Activated T-cell treated with anti-CD3 and anti-CD28 coated beads, Interleukin-2, amount 50 U/mL, for 1 hour (primary cell): ENCODE measurements around the gene GRIN2A.

Experiments used
- DNase-seq: peaks from one replicate; pipeline ENCODE4 v3.0.0-alpha.2; 2020

Gene GRIN2A

GRCh38 chr16:10181196-10182162 lies 749 bp downstream of the GRIN2A start:
- DNase-seq = peak; percentile 26

GRCh38 chr16:10180771-10181163 lies 1.5 kb downstream of the GRIN2A start:
- DNase-seq = no peak

- DNase-seq = no peak
Observed at GRCh38 chr16:10180042-10180770, 2.0 kb downstream of the GRIN2A start.

GRCh38 chr16:10178526-10178925 lies 3.7 kb downstream of the GRIN2A start:
- DNase-seq = no peak

GRCh38 chr16:10178080-10178479 lies 4.1 kb downstream of the GRIN2A start:
- no peak for DNase-seq

GRCh38 chr16:10172848-10173655 lies 9.2 kb downstream of the GRIN2A start:
- DNase-seq = no peak

- DNase-seq = no peak
Observed at GRCh38 chr16:10171221-10171620, 11.0 kb downstream of the GRIN2A start.

- DNase-seq = no peak
Observed at GRCh38 chr16:10169904-10170410, 12.3 kb downstream of the GRIN2A start.

- DNase-seq = no peak
Observed at GRCh38 chr16:10169031-10169430, 13.2 kb downstream of the GRIN2A start.

GRCh38 chr16:10168258-10168657 lies 14.0 kb downstream of the GRIN2A start:
- no peak for DNase-seq

GRCh38 chr16:10165643-10166042 lies 16.6 kb downstream of the GRIN2A start:
- no peak for DNase-seq

GRCh38 chr16:10162981-10163380 lies 19.2 kb downstream of the GRIN2A start:
- DNase-seq = no peak

- no peak for DNase-seq
Observed at GRCh38 chr16:10156099-10156498, 26.1 kb downstream of the GRIN2A start.

- DNase-seq = no peak
Observed at GRCh38 chr16:10154389-10154788, 27.8 kb downstream of the GRIN2A start.

- no peak for DNase-seq
Observed at GRCh38 chr16:10153985-10154384, 28.2 kb downstream of the GRIN2A start.

GRCh38 chr16:10151718-10152117 lies 30.5 kb downstream of the GRIN2A start:
- no peak for DNase-seq

- no peak for DNase-seq
Observed at GRCh38 chr16:10150906-10151305, 31.3 kb downstream of the GRIN2A start.

- DNase-seq = no peak
Observed at GRCh38 chr16:10145542-10146035, 36.6 kb downstream of the GRIN2A start.

GRCh38 chr16:10141671-10142070 lies 40.6 kb downstream of the GRIN2A start:
- no peak for DNase-seq

- DNase-seq = no peak
Observed at GRCh38 chr16:10138881-10139280, 43.3 kb downstream of the GRIN2A start.

GRCh38 chr16:10137341-10137740 lies 44.9 kb downstream of the GRIN2A start:
- DNase-seq = no peak

GRCh38 chr16:10136916-10137315 lies 45.3 kb downstream of the GRIN2A start:
- DNase-seq = no peak

GRCh38 chr16:10130538-10130937 lies 51.7 kb downstream of the GRIN2A start:
- no peak for DNase-seq
